GM12874 (cell line): ENCODE results near the gene PVALEF.

ENCODE experiments used
- CTCF ChIP-seq: IDR thresholded peaks from 2 replicates; pipeline ENCODE4 v1.5.1; 2011; ENCODE audit warnings: low read depth, mild to moderate bottlenecking, control low read depth, low read length, moderate library complexity; ENCODE audit not compliant: insufficient read depth

The PVALEF gene

GRCh38 chr17:81142301-81143199, 22.8 kb upstream of the PVALEF start:
- peak; percentile 61 for TF ChIP-seq CTCF

GRCh38 chr17:81143200-81143527, 22.1 kb upstream of the PVALEF start:
- no peak for TF ChIP-seq CTCF

GRCh38 chr17:81143717-81144422, 21.4 kb upstream of the PVALEF start:
- TF ChIP-seq CTCF, result no peak

DNA sequence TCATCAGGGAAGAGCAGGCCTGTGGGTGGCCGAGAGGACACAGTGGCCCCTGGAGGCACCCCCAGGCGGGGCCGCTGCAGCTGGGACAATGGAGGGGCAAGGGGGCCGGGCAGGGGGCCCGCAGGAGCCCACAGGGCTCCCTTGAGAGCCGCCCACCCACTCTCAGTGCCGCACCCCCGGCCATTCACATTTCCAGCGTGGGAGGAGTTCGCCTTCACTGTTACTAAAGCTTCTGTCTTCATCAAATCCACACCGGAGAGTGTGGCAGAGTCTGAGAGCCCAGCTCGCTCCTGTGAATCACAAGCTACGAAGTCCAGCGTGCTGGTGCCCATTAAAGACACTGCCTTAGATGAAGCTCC, 20.9 kb upstream of the PVALEF start:
- no peak for TF ChIP-seq CTCF

- no peak for TF ChIP-seq CTCF
Observed at GRCh38 chr17:81147701-81148100, 17.6 kb upstream of the PVALEF start.

- TF ChIP-seq CTCF, result no peak
Observed at GRCh38 chr17:81148571-81148970, 16.7 kb upstream of the PVALEF start.

GRCh38 chr17:81148986-81149533, 16.2 kb upstream of the PVALEF start:
- TF ChIP-seq CTCF, result no peak
